DLD1 (cell line): ENCODE data around the gene ME3.

ENCODE experiments used
- in situ Hi-C: cut with HindIII; loops from 2 replicates; pipeline ENCODE4 v1.10.0; 2017; ENCODE audit warnings: low sequenced_read_pairs

Gene ME3

DNA sequence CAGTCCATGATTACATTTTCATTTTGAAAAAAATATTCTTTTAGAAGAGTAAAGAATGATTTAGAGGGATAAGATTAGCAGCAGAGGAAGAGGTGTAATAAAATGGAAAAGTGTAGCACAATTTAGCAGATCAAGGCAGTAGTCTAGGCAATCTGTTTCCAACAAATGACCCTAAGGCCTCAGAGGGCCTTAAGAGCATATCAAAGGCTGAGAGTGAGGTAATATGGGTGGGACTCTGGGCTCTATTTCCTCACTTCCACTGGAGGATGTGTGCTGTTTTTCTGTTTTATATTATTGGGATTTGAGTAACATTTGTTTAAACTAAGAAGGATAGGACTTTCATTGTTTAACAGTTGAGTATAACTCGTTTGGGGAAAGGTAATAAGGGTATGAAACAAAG lies 269.0 kb downstream of the ME3 start:
- in situ Hi-C loops, result no loop called here

DNA sequence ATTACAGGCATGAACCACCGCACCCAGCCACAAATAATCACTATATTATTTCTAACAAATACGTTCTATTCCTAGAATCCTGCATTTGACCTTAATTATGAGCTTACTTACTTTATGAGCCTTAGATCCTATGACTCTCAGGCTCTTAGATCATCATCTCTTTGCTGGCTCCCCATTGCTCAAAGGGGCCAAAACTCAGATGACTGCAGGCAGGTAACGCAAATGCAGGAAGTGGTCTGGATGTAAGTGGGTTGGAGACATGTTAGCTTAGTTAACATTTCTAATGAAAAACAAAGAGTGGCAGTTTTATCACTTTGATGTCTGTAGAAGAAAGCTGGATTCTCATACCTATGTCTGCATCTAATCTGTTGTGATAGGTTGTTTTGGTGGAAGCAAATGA lies 274.3 kb downstream of the ME3 start:
- in situ Hi-C loops, result no loop called here

DNA sequence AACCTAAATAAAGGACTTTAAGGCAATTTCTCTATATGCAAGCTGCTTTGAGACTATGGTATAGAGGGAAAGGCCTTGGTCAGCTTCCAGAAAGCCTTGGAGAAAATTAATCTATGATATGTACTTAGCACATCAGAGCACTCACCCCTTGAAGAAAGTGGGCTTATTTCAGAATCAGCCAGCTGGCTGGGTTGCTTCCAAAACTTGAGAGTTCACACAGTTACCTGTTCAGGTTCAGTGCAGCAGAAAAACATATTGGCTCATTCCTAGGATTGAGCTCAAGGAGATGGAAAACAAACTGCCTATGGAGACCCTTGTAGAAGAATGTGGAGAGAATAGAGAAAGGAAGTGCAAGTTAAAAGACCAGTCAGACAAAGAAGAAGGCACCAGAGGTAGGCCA lies 275.1 kb downstream of the ME3 start:
- in situ Hi-C loops, result no loop called here

DNA sequence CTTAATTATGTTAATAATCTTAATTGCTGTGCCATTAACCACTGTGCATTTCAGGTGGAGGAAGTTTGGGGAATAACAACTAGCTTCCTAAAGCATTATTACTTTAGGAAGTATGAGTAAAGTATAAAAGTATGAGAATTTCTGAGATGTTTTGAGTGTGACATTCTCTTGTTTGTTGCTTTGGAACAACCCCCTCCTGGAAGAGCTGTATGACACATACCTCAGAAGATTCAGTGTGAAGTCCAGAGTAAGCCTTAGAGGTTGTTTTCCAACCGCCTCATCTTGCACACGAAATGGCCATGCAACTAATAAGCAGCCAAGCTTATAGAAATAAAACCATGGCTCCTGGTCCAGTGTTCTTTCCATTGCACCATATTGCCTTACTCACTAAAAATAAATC lies 276.0 kb downstream of the ME3 start:
- in situ Hi-C loops, result no loop called here

DNA sequence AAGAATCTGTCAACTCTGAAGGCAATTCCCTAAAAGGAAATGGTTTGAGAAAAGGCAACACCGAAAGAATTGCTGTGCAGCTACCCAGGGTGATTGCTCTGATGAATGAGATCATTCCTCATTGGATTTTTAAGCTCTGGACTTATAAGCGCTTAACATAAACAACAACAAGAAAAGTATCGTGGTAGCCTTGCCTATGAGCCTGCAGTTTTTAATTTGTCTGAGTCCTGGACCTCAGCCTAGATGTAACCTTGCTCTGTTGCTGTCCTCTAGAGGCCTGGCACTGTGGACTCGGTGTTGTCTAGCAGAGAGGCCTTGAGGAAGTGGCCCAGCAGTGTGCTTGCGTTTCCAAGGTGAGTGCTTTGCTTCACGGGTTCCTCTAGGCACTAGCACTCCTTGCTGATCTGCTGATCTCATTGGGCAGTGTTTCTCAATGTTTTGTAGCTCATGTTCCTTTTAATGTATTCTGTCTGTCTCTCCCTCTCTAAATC lies 277.3 kb downstream of the ME3 start:
- in situ Hi-C loops, result no loop called here
